ENCODE results near the gene LRRC25. TPM values are rescaled to one million over a fixed set of nuclear protein-coding genes. Genes with fewer than 3 reads are reported as not detected.

Gene LRRC25
- total RNA-seq, 1 experiment from 2014 or later, result not detected

DNA sequence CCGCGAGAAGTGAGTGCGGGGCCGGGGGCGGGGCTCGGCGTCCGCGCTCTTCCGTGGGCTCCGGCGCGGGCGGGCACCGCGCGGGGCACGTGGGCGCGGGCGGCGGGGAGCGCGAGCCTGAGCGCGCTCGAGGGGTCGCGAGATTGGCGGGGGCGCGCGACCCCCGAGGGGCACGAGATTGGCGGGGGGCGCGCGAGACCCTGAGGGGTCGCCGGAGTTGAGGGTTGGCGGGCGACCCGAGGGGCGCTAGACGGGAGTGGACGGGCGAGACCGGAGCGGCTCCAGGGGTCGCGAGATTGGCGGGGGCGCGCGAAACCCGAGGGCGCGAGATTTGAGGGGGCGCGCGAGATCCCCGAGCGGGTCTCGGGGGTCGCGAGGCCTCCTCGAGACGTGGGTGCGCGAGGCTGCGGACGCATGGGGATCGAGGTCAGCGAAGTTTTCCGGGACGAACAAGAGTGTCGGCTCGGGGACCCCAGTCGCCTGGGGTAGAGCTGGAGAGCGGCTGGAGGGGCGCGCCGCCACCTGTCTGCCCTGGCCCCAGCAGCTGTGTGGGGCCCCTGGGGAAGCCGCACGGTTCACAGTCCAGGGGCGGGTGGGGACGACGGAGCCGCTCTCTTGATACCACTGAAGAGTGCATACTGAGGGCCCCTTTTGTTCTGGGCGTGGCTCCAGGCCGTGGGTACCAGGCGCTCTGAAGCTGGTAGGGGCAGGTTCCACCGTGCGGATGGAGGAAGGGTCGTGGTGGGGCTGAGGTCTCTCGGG, 22.5 kb upstream of the LRRC25 start:
- no peaks in the 10 kb centered on the region for H3K9me3 ChIP-seq (ENCODE audit: low read length)
- H3K4me1 ChIP-seq (ENCODE audit: insufficient read depth, low read length), result peaks cover 37% of the 10 kb centered on the region
- no peaks in the 10 kb centered on the region for H3K36me3 ChIP-seq (ENCODE audit: low read depth, low read length)
- no peaks in the 10 kb centered on the region for H3F3A ChIP-seq (ENCODE audit: low read length, unreplicated experiment)
- CTCF ChIA-PET, result no interaction called here
- POLR2A ChIA-PET (ENCODE audit: unreplicated experiment), result interaction anchor here (0.6 kb wide), 2 partner anchors 91 to 263 kb away, joined by 3 read pairs; no protein-coding TSS in a partner anchor
- H3K27me3 ChIP-seq (ENCODE audit: low read length), result no peaks in the 10 kb centered on the region
- ATAC-seq (0 out of 2 replicates have a peak, but pooled peaks have one; percentile 3), DNase-seq (peak; percentile 35)
- peak overlapping the region; percentile 75 for H3K9ac ChIP-seq (ENCODE audit: low read length)
- H3K4me2 ChIP-seq (ENCODE audit: low read length), result peak overlapping the region; percentile 99
- H3K9me2 ChIP-seq (replicated peaks; ENCODE audit: low read length), result no peaks in the 10 kb centered on the region
- TF ChIP-seq CTCF (conservative IDR thresholded peaks at IDR 0.05; ENCODE audit: low read depth, low read length), result no peak
- no peak for TF ChIP-seq EZH2 (IDR thresholded peaks at IDR 0.05; ENCODE audit: low read length, unreplicated experiment)
- no peak for TF ChIP-seq EZH2phosphoT487 (IDR thresholded peaks at IDR 0.05; ENCODE audit: borderline replicate concordance, low read length)
- intact Hi-C loops (cut with micrococcal nuclease), result loop anchor here (1.0 to 10.0 kb wide), 3 partner anchors 43 to 215 kb away; partner anchors contain the start of genes IQCN and RAB3A
- H3K4me3 ChIP-seq (ENCODE audit: low read length), result peak overlapping the region; percentile 91
- H3K79me2 ChIP-seq (ENCODE audit: low read length), result peaks cover 51% of the 10 kb centered on the region
- H4K20me1 ChIP-seq (ENCODE audit: low read length), result peaks cover 11% of the 10 kb centered on the region; the same call in 1 of the 2 replicates
- peak overlapping the region; percentile 76 for H2AFZ ChIP-seq (ENCODE audit: low read length)
- BruUV-seq (replicated peaks), result no TSS peak
- no peak overlapping the region for H3K27ac ChIP-seq (ENCODE audit: low read length)

DNA sequence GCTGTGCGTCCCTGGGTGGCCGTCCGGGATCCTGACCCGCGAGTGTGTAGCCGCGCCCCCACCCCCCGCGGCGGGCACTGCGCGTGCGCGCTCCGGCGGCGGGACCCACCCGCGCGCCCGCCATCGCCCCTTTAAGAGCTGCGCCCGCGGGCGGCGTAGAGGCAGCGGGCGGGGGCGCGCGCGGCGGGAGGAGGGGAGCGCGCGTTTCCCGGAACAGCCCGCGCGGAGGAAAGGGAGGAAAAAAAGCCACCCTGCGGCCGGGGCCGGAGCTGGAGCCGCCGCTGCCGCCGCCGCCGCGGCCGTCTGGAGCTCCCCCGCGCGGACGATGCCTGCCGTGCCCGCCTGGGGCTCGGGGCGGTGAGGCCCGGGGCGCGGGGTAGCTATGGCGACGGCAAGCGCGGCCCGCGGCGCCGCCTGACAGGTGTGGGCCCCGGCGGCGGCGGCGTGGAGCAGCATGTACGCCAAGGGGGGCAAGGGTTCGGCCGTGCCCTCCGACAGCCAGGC, 21.8 kb upstream of the LRRC25 start, which contains the start of gene SSBP4:
SSBP4 (plus strand) TSS at position 204 of the 504 bp plus-strand sequence; CDS start at position 455, 251 bp downstream.
- CTCF ChIA-PET, result no interaction called here
- Histone ChIP-seq H3K27ac (ENCODE audit: low read length) (no peak within 1 kb of the TSS), H3K79me2 (ENCODE audit: low read length) (peaks cover 47% of the 10 kb centered on the region), H3K27me3 (ENCODE audit: low read length) (no peaks in the 10 kb centered on the region), H2AFZ (ENCODE audit: low read length) (peak within 1 kb of the TSS; percentile 91), H3F3A (ENCODE audit: low read length, unreplicated experiment) (no peaks in the 10 kb centered on the region), H3K9me3 (ENCODE audit: low read length) (no peaks in the 10 kb centered on the region), H4K20me1 (ENCODE audit: low read length) (peaks cover 11% of the 10 kb centered on the region; the same call in 1 of the 2 replicates), H3K9ac (ENCODE audit: low read length) (peak within 1 kb of the TSS; percentile 75), H3K9me2 (replicated peaks; ENCODE audit: low read length) (no peaks in the 10 kb centered on the region), H3K4me3 (ENCODE audit: low read length) (peak within 1 kb of the TSS; percentile 91), H3K36me3 (ENCODE audit: low read depth, low read length) (no peaks in the 10 kb centered on the region), H3K4me1 (ENCODE audit: insufficient read depth, low read length) (peaks cover 37% of the 10 kb centered on the region), H3K4me2 (ENCODE audit: low read length) (peak within 1 kb of the TSS; percentile 99)
- ATAC-seq (peak; percentile 22), DNase-seq (peak; percentile 85)
- no TSS peak for BruUV-seq (replicated peaks)
- intact Hi-C loops (cut with micrococcal nuclease), result loop anchor here (1.0 to 10.0 kb wide), 3 partner anchors 42 to 214 kb away; partner anchors contain the start of genes IQCN and RAB3A
- TF ChIP-seq EZH2phosphoT487 (IDR thresholded peaks at IDR 0.05; ENCODE audit: borderline replicate concordance, low read length) (no peak), EZH2 (IDR thresholded peaks at IDR 0.05; ENCODE audit: low read length, unreplicated experiment) (no peak), CTCF (conservative IDR thresholded peaks at IDR 0.05; ENCODE audit: low read depth, low read length) (no peak)
- POLR2A ChIA-PET (ENCODE audit: unreplicated experiment), result interaction anchor here (0.6 kb wide), 2 partner anchors 91 to 264 kb away, joined by 3 read pairs; no protein-coding TSS in a partner anchor
